K562 (cell line): ENCODE results near the gene TMEM225B. TPM values are rescaled to one million over a fixed set of nuclear protein-coding genes. Genes with fewer than 3 reads are reported as not detected.

Experiments
- CHD1 ChIP-seq: fragments of 200-600 bp; sonication (generic); IDR thresholded peaks from one replicate; pipeline ENCODE4 v1.6.1; 2012; ENCODE audit warnings: mild to moderate bottlenecking, moderate library complexity, low read length, inconsistent platforms
- DMBX1 ChIP-seq: fragments of 250-450 bp; sonication (Bioruptor Pico); IDR thresholded peaks from 2 replicates; pipeline ENCODE4 v1.8.0; 2022; ENCODE audit warnings: inconsistent platforms, mild to moderate bottlenecking, moderate library complexity, borderline replicate concordance
- EHMT2 ChIP-seq: fragments of 450-650 bp; IDR thresholded peaks from 2 replicates; pipeline ENCODE4 v1.6.1; 2018; ENCODE audit warnings: antibody characterized with exemption
- HDAC8 ChIP-seq: fragments of 450-650 bp; IDR thresholded peaks from 2 replicates; pipeline ENCODE4 v1.6.1; 2016; ENCODE audit warnings: mild to moderate bottlenecking, missing genetic modification characterization, moderate library complexity, missing compliant biosample characterization
- HNRNPL ChIP-seq: fragments of 200-400 bp; formaldehyde crosslinking; IDR thresholded peaks from 2 replicates; pipeline ENCODE4 v1.6.1; 2017; ENCODE audit warnings: low read depth, mild to moderate bottlenecking, low read length
- KDM1A ChIP-seq, 2 experiments: fragments of 450-650 bp; IDR thresholded peaks; 2 replicates each; pipeline ENCODE4 v1.6.1; 2016; ENCODE audit warnings: mild to moderate bottlenecking in 2 of 2
- KDM2B ChIP-seq: fragments of 250-450 bp; sonication (Bioruptor Pico); IDR thresholded peaks from 2 replicates; pipeline ENCODE4 v1.8.0; 2021; ENCODE audit warnings: mild to moderate bottlenecking, moderate library complexity
- KDM4B ChIP-seq, 2 experiments: fragments of 450-650 bp in 1 of 2; sonication (generic) in 1 of 2; IDR thresholded peaks; 2 replicates each; pipeline ENCODE4 v1.6.1; 2016 to 2017; ENCODE audit warnings: borderline replicate concordance in 2 of 2, antibody characterized with exemption in 1 of 2, low read depth in 1 of 2, mild to moderate bottlenecking in 1 of 2
- NR2F6 ChIP-seq: fragments of 450-650 bp; formaldehyde crosslinking; IDR thresholded peaks from 2 replicates; pipeline ENCODE4 v1.4.0; 2020; ENCODE audit warnings: mild to moderate bottlenecking
- SETDB1 ChIP-seq: IDR thresholded peaks from one replicate; pipeline ENCODE4 v1.6.1; 2012; ENCODE audit warnings: low read length, control low read depth, inconsistent platforms
- SMAD3 ChIP-seq: fragments of 450-650 bp; formaldehyde crosslinking; conservative IDR thresholded peaks from 2 replicates; pipeline ENCODE4 v1.4.0; 2020; ENCODE audit warnings: mild to moderate bottlenecking
- XRCC5 ChIP-seq: fragments of 200-400 bp; formaldehyde crosslinking; IDR thresholded peaks from 2 replicates; pipeline ENCODE4 v1.6.1; 2017; ENCODE audit warnings: low read depth, mild to moderate bottlenecking, low read length
- ZBTB5 ChIP-seq: fragments of 450-650 bp; IDR thresholded peaks from 2 replicates; pipeline ENCODE4 v1.6.1; 2017; ENCODE audit warnings: antibody characterized with exemption
- ZFX ChIP-seq: sonication (generic); formaldehyde crosslinking; IDR thresholded peaks from 2 replicates; pipeline ENCODE4 v1.8.0; 2022; ENCODE audit warnings: mild to moderate bottlenecking, missing genetic modification reagents, moderate library complexity
- ZNF143 ChIP-seq: sonication (generic); formaldehyde crosslinking; IDR thresholded peaks from 2 replicates; pipeline ENCODE4 v1.9.0; 2022; ENCODE audit warnings: mild to moderate bottlenecking, missing genetic modification reagents
- ZNF398 ChIP-seq: fragments of 250-450 bp; sonication (Bioruptor Pico); IDR thresholded peaks from 2 replicates; pipeline ENCODE4 v1.8.0; 2021; ENCODE audit warnings: moderate library complexity, mild to moderate bottlenecking, inconsistent platforms
- ZSCAN32 ChIP-seq: fragments of 450-650 bp; formaldehyde crosslinking; IDR thresholded peaks from 2 replicates; pipeline ENCODE4 v1.4.0; 2020; ENCODE audit warnings: mild to moderate bottlenecking, moderate library complexity
- polyA plus RNA-seq, 8 experiments: library from polyadenylated mRNA; depleted of rRNA in 4 of 8; stranded (reverse) in 5 of 8; unstranded in 3 of 8; fragments of >200 nt; fragmentation: Nextera tagmentation in 2 of 8; fragmentation: Illumina TruSeq in 1 of 8; extraction: Ambion mirVana in 2 of 8; extraction: Trizol in 1 of 8; gene quantifications; 2 replicates each; pipeline versions ENCODE4 v1.2.1 to v1.2.3, GENCODE V29; 2011 to 2014; ENCODE audit warnings: inconsistent platforms in 1 of 8, missing spikeins in 1 of 8
- total RNA-seq, 7 experiments: library from RNA; depleted of rRNA in 6 of 7; stranded (reverse); fragments of >200 nt in 6 of 7; fragmentation: Illumina TruSeq in 2 of 7; extraction: Trizol in 2 of 7; gene quantifications; 2 replicates each; pipeline versions ENCODE4 v1.2.1 to v1.2.3, GENCODE V29; 2011 to 2021; ENCODE audit warnings: low replicate concordance in 1 of 7
- TF ChIP-seq, protein P1 (sequence below): fragments of 450-650 bp; IDR thresholded peaks from 2 replicates; pipeline ENCODE4 v1.6.1; 2016; ENCODE audit warnings: low read depth, mild to moderate bottlenecking, moderate library complexity
- TF ChIP-seq, protein P2 (sequence below): fragments of 250-450 bp; sonication (Bioruptor Pico); IDR thresholded peaks from 2 replicates; pipeline ENCODE4 v1.4.0; 2020; ENCODE audit warnings: mild to moderate bottlenecking
- TF ChIP-seq, protein P3 (sequence below): fragments of 250-450 bp; sonication (Bioruptor Pico); IDR thresholded peaks from 2 replicates; pipeline ENCODE4 v1.4.0; 2020; ENCODE audit warnings: mild to moderate bottlenecking, moderate library complexity

TMEM225B gene
- total and polyA plus RNA-seq, 9 of the 15 experiments (the other 6 are each of a cell fraction or from before 2014, with no cell fraction given): 0.08 to 0.73 (median 0.56) TPM

GRCh38 chr7:99559175-99559915 lies 38.7 kb upstream of the TMEM225B start (continued):
- TF ChIP-seq KDM1A (IDR thresholded peaks at IDR 0.05) (peak in 1 of 2 experiments; percentile 49; a peak in 1 of 4 replicates), DMBX1 (CRISPR knock-in tag) (no peak), ZNF398 (CRISPR knock-in tag) (no peak), CHD1 (peak; percentile 8), NR2F6 (CRISPR knock-in tag) (no peak), KDM4B (IDR thresholded peaks at IDR 0.05; ENCODE audit: borderline replicate concordance in 2 of 2, low read depth in 1 of 2) (no peak), SMAD3 (CRISPR knock-in tag) (no peak), ZSCAN32 (CRISPR knock-in tag) (no peak), EHMT2 (no peak), HNRNPL (no peak), KDM2B (no peak), HDAC8 (tag) (no peak), XRCC5 (no peak), ZBTB5 (no peak), ZNF143 (CRISPR knock-in tag) (no peak), ZFX (CRISPR knock-in tag) (no peak), SETDB1 (no peak)
- TF ChIP-seq, protein P1, sequence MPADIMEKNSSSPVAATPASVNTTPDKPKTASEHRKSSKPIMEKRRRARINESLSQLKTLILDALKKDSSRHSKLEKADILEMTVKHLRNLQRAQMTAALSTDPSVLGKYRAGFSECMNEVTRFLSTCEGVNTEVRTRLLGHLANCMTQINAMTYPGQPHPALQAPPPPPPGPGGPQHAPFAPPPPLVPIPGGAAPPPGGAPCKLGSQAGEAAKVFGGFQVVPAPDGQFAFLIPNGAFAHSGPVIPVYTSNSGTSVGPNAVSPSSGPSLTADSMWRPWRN: peak; percentile 48; the same call in 1 of the 2 replicates
- TF ChIP-seq, protein P2, sequence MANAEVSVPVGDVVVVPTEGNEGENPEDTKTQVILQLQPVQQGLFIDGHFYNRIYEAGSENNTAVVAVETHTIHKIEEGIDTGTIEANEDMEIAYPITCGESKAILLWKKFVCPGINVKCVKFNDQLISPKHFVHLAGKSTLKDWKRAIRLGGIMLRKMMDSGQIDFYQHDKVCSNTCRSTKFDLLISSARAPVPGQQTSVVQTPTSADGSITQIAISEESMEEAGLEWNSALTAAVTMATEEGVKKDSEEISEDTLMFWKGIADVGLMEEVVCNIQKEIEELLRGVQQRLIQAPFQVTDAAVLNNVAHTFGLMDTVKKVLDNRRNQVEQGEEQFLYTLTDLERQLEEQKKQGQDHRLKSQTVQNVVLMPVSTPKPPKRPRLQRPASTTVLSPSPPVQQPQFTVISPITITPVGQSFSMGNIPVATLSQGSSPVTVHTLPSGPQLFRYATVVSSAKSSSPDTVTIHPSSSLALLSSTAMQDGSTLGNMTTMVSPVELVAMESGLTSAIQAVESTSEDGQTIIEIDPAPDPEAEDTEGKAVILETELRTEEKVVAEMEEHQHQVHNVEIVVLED (CRISPR knock-in tag): no peak
- TF ChIP-seq, protein P3, sequence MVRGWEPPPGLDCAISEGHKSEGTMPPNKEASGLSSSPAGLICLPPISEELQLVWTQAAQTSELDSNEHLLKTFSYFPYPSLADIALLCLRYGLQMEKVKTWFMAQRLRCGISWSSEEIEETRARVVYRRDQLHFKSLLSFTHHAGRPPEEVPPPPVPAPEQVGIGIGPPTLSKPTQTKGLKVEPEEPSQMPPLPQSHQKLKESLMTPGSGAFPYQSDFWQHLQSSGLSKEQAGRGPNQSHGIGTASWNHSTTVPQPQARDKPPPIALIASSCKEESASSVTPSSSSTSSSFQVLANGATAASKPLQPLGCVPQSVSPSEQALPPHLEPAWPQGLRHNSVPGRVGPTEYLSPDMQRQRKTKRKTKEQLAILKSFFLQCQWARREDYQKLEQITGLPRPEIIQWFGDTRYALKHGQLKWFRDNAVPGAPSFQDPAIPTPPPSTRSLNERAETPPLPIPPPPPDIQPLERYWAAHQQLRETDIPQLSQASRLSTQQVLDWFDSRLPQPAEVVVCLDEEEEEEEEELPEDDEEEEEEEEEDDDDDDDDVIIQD (CRISPR knock-in tag): no peak
